Neuron (in vitro differentiated cells): Measurements from ENCODE around the gene FKBP1A.

Source experiments
- H2AFZ ChIP-seq: one replicate; pipeline ENCODE4 v1.6.1; 2013; ENCODE audit warnings: low read depth, mild to moderate bottlenecking, inconsistent platforms, low read length, moderate library complexity
- H3K27me3 ChIP-seq: one replicate; pipeline ENCODE4 v1.6.1; 2013; ENCODE audit warnings: low read length; ENCODE audit not compliant: insufficient read depth
- H3K36me3 ChIP-seq: one replicate; pipeline ENCODE4 v1.6.1; 2013; ENCODE audit warnings: low read length; ENCODE audit not compliant: insufficient read depth
- H3K4me1 ChIP-seq: one replicate; pipeline ENCODE4 v1.6.1; 2013; ENCODE audit warnings: low read length; ENCODE audit not compliant: insufficient read depth
- H3K4me3 ChIP-seq: 2 replicates; pipeline ENCODE4 v1.5.1; 2013; ENCODE audit warnings: mild to moderate bottlenecking, low read length, moderate library complexity
- H3K9me3 ChIP-seq: one replicate; pipeline ENCODE4 v1.6.1; 2013; ENCODE audit warnings: low read length

The FKBP1A gene

GRCh38 chr20:1336699-1337367 is 56.0 kb downstream of the FKBP1A start:
- no peak overlapping the region for H3K4me3 ChIP-seq
- no peaks in the 10 kb centered on the region for H3K27me3 ChIP-seq
- H3K9me3 ChIP-seq, result no peaks in the 10 kb centered on the region
- H3K4me1 ChIP-seq, result no peaks in the 10 kb centered on the region
- H2AFZ ChIP-seq, result no peak overlapping the region
- H3K36me3 ChIP-seq, result peaks cover 15% of the 10 kb centered on the region

- Histone ChIP-seq H3K9me3 (no peaks in the 10 kb centered on the region), H3K4me3 (no peak overlapping the region), H3K36me3 (peaks cover 19% of the 10 kb centered on the region), H3K4me1 (no peaks in the 10 kb centered on the region), H2AFZ (no peak overlapping the region), H3K27me3 (no peaks in the 10 kb centered on the region)
Measured at GRCh38 chr20:1335961-1336698, 56.7 kb downstream of the FKBP1A start.

GRCh38 chr20:1334761-1335160 is 58.1 kb downstream of the FKBP1A start:
- Histone ChIP-seq H3K4me1 (no peaks in the 10 kb centered on the region), H2AFZ (no peak overlapping the region), H3K36me3 (peaks cover 19% of the 10 kb centered on the region), H3K27me3 (no peaks in the 10 kb centered on the region), H3K9me3 (no peaks in the 10 kb centered on the region), H3K4me3 (no peak overlapping the region)

- Histone ChIP-seq H2AFZ (no peak overlapping the region), H3K4me3 (no peak overlapping the region), H3K36me3 (peaks cover 19% of the 10 kb centered on the region), H3K4me1 (no peaks in the 10 kb centered on the region), H3K27me3 (no peaks in the 10 kb centered on the region), H3K9me3 (no peaks in the 10 kb centered on the region)
Measured at GRCh38 chr20:1334370-1334731, 58.5 kb downstream of the FKBP1A start.

- Histone ChIP-seq H3K4me1 (no peaks in the 10 kb centered on the region), H3K4me3 (no peak overlapping the region), H2AFZ (no peak overlapping the region), H3K36me3 (peaks cover 19% of the 10 kb centered on the region), H3K9me3 (no peaks in the 10 kb centered on the region), H3K27me3 (no peaks in the 10 kb centered on the region)
Measured at GRCh38 chr20:1333462-1334369, 59.1 kb downstream of the FKBP1A start.

GRCh38 chr20:1332749-1333300 is 60.0 kb downstream of the FKBP1A start:
- H3K27me3 ChIP-seq, result no peaks in the 10 kb centered on the region
- H3K4me1 ChIP-seq, result no peaks in the 10 kb centered on the region
- H3K9me3 ChIP-seq, result no peaks in the 10 kb centered on the region
- H2AFZ ChIP-seq, result no peak overlapping the region
- H3K4me3 ChIP-seq, result no peak overlapping the region
- peaks cover 19% of the 10 kb centered on the region for H3K36me3 ChIP-seq

- Histone ChIP-seq H3K36me3 (peaks cover 19% of the 10 kb centered on the region), H3K9me3 (no peaks in the 10 kb centered on the region), H2AFZ (no peak overlapping the region), H3K27me3 (no peaks in the 10 kb centered on the region), H3K4me3 (no peak overlapping the region), H3K4me1 (peaks cover 5% of the 10 kb centered on the region)
Measured at GRCh38 chr20:1331801-1332453, 60.9 kb downstream of the FKBP1A start.

GRCh38 chr20:1331101-1331500 is 61.8 kb downstream of the FKBP1A start:
- Histone ChIP-seq H3K9me3 (no peaks in the 10 kb centered on the region), H3K27me3 (no peaks in the 10 kb centered on the region), H3K4me3 (no peak overlapping the region), H2AFZ (no peak overlapping the region), H3K36me3 (peaks cover 19% of the 10 kb centered on the region), H3K4me1 (peaks cover 10% of the 10 kb centered on the region)

- H3K27me3 ChIP-seq, result no peaks in the 10 kb centered on the region
- H3K36me3 ChIP-seq, result peaks cover 19% of the 10 kb centered on the region
- no peak overlapping the region for H2AFZ ChIP-seq
- H3K4me1 ChIP-seq, result peaks cover 14% of the 10 kb centered on the region
- no peak overlapping the region for H3K4me3 ChIP-seq
- H3K9me3 ChIP-seq, result no peaks in the 10 kb centered on the region
Measured at GRCh38 chr20:1330075-1330830, 62.6 kb downstream of the FKBP1A start.

GRCh38 chr20:1328680-1329330 is 64.0 kb downstream of the FKBP1A start, which contains the start of gene SDCBP2:
Gene SDCBP2 (minus strand): TSS chr20:1329139. CDS start chr20:1320416, 8,723 bp downstream.
- Histone ChIP-seq H3K4me3 (no peak within 1 kb of the TSS), H3K9me3 (no peaks in the 10 kb centered on the region), H3K36me3 (peaks cover 19% of the 10 kb centered on the region), H2AFZ (no peak within 1 kb of the TSS), H3K27me3 (no peaks in the 10 kb centered on the region), H3K4me1 (peaks cover 20% of the 10 kb centered on the region)

GRCh38 chr20:1327827-1328679 is 64.8 kb downstream of the FKBP1A start:
- H3K9me3 ChIP-seq, result no peaks in the 10 kb centered on the region
- H3K27me3 ChIP-seq, result no peaks in the 10 kb centered on the region
- H2AFZ ChIP-seq, result no peak overlapping the region
- H3K4me1 ChIP-seq, result peaks cover 20% of the 10 kb centered on the region
- peaks cover 14% of the 10 kb centered on the region for H3K36me3 ChIP-seq
- no peak overlapping the region for H3K4me3 ChIP-seq
